GM21529 (cell line): ENCODE measurements around the gene SLIRP.
"Not testable (repeated sequence)": the region's sequence is repeated elsewhere in the genome, so short reads cannot be mapped to it uniquely, and the experiment has no call there.

Source experiments
- ATAC-seq: cut with Tn5 transposase; IDR thresholded peaks from one replicate; pipeline ENCODE4 v1.9.1; 2021; ENCODE audit not compliant: unreplicated experiment

Gene SLIRP

DNA sequence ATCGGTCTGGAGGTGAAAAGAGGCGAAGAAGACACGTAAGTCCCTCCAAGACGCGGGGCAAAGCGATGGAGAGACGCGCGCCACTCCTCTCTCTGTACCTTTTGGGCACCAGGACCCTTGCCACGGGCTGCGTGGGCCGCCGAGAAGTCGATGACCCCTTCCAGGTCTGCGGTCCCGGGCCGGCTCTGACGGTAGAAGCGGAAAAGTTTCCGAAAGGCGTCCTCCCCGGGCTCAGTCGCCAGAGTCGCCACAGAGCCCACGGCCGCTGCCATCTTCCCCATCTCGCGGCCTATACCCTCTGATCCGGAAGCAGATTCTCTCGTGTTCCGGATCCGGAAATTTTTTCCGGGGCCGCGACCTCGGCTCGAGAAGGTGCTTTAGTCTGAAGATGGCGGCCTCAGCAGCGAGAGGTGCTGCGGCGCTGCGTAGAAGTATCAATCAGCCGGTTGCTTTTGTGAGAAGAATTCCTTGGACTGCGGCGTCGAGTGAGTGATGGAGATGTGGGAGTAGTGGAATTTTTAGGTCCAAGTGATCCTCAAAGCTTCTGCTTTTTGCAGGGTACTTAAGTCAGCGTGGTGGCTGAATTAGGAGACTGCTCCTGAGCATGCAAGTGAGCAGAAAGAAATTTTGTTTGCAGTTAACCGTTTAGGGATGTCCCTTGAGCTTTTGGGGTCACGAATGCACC, at the start of gene SLIRP, which contains the start of gene ALKBH1:
TSS of gene SLIRP (plus strand) at position 380 of the 685 bp plus-strand sequence. CDS start at position 389, 9 bp downstream.
TSS of gene ALKBH1 (minus strand) at position 300 of the 685 bp plus-strand sequence. CDS start at position 281, 19 bp downstream.
- peak; percentile 96 for ATAC-seq

DNA sequence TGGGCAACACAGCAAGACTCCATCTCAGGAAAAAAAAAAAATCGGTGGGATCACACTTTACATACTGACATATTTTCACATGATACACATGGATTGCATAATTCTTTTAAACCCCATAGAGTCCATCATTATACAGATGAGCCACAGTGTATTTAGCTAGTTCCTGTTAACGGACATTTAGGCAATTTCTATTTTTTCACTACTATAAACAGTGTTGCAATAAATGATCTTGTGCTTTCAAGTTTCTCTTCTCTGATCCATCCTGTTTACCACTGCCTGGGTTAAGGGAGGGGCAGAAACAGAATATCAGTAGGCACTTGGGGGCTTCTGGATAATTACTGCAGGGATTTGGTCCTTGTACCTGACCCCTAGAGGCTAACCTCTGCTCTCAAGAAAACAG, 48.1 kb upstream of the SLIRP start:
- ATAC-seq, result no peak

DNA sequence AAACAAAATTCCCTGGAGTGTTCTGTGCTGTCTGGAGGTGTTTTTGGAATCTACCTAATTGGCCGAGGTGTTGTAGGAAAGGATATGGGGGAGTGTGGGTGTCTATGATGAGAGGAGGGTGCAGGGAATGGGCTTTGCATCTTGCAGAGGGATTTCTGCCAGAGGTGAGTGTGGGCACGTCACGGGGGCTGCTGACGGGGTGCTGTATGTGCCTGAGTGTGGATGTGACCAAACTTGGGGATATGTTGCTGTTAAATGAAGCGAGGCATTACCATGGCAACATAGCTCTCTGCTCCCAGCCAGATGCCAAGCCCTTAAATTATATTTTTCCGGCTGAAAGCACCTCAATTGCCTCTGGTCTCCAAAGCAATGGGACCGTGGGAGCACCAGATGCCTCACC, 47.1 kb upstream of the SLIRP start:
- no peak for ATAC-seq

DNA sequence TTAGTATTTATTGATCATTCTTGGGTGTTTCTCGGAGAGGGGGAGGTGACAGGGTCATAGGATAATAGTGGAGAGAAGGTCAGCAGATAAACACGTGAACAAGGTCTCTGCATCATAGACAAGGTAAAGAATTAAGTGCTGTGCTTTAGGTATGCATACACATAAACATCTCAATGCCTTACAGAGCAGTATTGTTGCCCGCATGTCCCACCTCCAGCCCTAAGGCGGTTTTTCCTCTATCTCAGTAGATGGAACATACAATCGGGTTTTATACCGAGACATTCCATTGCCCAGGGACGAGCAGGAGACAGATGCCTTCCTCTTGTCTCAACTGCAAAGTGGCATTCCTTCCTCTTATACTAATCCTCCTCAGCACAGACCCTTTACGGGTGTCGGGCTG, 46.3 kb upstream of the SLIRP start:
- not testable (repeated sequence) for ATAC-seq

DNA sequence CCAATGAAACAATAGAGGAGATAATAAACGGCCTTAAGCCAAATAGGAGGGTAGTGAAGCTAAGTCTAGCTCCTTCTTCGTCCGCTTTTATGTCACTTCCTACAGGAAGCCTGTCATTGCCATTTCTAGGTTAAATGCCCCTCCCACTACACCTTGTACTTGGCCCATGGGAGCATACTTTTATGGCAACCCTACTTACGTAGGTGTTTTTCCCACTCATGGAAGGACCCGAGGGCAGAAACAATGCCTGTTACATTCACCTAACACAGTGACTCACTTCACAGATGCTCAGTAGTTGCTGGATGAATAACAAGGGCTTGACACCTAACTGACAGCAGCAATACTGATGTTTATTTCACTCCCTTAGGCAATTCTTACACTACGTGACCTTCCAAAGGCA, 44.6 kb upstream of the SLIRP start:
- ATAC-seq, result no peak

DNA sequence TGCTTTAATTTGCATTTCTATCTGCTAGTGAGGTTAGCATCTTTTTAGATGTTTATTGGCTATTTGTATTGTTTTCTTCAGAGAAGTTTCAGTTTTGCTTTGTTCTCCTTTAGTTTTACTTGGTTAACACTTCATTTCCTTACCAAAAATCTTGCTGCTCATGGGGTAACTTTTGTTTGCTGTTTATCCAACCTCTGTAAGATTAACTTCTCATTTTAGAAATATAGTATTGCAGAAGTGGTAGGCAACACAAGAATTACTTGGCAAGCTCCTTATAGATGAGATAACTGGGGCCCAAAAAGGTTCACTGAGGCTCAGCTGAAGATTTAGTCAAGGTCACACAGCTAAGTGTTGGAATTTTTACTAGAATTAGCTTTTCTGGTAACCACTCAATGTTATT, 40.6 kb upstream of the SLIRP start:
- no peak for ATAC-seq

DNA sequence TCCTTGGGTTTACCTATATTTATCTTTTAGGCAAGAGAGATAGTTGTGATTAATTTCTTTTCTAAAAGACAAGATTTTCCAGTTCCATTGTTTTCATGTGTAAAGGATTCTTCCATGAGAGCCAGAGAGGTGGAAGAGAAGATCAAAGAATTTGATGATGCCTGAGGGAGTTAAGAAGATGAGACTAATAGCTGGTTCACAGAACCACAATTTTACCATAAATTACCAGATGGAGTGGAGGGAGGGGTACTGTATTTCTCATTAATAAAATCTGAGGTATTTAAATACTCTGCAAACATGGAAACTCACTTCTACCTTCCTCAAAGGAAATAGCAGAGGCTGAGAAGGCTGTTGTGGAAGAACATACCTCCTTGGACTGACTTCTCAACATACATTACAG, 34.7 kb upstream of the SLIRP start:
- ATAC-seq, result no peak

DNA sequence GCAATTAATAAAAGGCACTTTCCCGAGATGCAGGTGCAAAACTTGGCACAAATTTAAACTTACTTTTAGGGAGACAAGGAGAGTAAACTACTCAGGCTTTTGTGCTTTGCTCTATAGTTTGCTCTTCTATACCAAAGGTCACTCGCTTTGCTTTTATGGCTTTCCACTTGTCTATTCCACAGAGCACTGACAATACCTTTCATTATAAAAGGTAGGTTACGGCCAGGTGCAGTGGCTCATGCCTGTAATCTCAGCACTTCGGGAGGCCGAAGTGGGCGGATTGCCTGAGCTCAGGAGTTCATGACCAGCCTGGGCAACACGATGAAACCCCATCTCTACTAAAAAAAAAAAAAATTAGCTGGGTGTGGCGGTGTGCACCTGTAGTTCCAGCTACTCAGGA, 33.0 kb upstream of the SLIRP start:
- ATAC-seq, result no peak

DNA sequence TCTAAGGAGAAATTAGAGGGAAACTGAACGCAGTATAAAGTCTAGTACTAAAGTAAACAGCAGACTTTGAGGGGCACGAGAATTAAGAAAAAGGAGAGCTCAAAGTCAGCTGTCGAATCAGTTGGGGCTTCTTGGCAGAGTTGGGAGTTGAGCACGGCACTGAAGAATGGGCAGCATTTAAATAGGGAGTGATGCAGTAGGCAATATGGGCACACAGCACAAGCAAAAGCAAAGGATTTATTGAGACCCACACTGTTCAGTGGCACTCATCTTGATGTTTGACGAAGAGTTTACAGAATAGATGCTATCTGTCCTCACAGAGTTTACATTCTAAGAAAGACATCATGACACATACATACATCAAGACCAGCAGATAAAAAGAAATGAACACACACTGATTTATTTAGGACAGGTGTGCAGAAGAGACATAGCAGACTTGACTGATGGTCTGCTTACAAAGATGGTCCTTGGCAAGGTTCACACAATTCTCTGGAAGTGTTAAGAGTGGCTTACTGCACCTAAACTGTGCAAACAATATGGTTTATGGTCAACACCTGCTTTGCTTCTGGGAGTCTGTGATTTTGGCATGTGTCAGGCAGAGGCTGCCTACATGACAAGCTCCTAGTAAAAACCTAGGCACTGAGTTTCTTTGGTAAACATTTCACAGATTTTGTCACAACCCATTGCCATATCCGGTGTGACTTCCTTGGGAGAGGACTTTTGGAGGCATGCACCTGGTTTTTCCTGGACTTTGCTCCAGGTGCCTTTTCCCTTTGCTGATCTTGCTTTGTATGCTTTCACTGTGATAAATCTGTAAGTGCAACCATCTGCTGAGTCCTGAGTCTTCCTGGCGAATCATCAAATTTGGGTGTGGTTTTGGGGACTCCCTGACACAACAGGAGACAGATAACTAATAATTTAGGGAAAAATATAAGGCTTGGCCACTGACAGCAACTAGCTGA, 26.4 kb upstream of the SLIRP start:
- no peak for ATAC-seq

DNA sequence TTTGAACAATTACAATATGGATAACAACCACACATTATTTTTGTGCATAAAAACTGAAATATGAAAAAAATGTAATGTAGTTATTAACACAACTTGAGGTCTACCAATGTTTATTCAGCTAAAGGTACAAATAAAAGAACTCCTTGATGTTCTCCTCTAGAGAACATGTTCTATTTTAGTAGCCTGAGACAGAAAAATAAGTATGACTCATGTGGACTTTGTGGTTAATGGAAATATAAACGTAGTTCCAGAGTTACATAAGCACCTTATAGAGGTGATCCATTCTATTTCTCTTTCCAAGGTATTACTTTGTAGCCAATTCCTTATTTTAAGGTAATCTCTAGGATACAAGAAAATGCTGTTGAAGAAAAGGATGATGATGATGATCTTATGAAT, 25.7 kb upstream of the SLIRP start:
- ATAC-seq, result no peak

DNA sequence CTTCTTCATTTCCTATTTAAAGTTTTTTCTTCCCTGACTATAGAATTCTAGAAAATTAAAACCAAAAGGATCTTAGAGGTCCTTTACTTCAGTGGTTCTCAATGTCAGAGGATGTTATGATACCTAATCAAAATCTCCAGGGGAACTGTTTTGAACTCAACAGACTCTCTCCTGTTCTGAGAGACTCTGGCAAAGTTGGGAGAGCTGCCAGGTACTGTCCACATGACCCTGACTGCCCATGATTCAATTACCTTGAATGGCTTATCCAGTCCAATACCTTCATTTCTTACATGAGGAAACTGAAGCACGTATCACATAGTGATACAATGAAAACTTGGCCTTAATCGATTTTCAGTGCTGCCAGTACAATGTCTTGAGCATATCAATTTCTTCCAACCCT, 16.6 kb upstream of the SLIRP start:
- ATAC-seq, result no peak

DNA sequence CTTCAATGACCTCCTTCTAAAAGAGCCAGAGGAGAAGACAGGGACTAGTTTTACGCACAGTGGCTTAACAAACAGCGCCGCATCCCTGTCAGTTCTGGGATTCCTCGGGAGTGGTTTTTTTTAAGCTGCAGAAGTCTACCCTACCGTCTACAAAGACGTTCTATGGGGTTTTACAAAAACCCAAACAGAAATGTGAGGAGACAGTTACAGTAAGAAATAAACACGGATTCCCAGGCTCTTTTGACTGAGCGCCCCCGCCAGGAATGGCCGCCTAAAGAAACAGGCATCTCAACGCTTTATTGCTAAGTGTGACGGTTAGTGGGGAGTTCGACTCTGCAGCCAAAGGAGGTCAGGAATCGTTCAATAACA, 564 bp upstream of the SLIRP start:
- peak; percentile 23 for ATAC-seq

DNA sequence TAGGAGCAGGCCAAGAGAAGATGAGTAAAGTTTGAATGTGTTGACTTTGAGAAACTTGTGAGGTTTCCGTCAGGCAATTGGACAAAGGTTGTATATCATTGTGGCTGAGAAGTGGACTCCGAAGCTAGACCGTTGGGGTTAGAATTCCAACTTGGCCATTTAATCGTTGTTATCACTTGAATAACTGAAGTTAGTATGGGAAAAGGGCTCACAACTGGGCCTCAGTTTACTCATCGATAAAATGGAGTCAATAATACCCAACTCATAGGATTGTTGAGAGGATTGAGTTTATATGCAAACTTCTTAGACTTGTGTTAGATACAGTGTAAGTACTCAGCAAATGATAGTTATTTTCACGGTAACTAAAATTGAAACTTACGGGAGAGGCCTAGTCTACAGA, 846 bp downstream of the SLIRP start:
- no peak for ATAC-seq

DNA sequence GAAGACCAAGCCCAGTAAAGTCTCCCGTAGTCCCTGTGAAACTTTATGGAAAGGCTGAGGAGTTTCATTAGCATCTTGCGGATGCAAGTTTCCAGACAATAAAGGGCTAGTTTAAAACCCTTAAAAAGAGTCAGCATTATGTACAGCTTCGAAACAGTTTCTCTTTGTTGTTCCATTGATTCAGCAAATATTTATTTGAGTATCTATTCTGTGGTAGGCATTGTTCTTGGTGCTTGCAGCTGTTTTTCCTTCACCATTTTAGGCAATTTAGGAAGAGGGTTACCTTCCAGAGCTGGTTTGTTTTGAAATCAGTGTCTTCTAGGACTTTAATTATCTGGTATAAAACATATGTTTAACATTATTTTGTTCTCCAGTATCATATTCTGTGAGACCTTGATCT, 1.5 kb downstream of the SLIRP start:
- no peak for ATAC-seq

DNA sequence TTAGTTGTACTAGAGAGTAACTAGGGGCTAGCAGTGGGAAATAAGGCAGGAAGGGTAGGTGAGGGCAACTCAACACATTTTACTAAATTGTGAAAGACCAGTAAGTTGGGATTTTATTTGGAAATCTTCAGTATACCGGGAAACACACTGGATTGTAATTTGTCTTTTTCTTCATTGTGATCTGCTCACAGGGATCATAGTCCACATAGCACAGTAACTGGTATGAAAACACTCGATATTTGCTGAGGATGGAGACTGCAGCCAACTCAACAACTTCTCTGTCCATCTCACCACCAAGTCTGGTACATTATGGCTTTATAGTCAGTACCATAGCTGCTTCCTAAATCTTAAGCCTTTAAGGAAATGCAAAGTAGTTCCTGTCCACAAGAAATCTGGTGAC, 2.5 kb downstream of the SLIRP start:
- ATAC-seq, result no peak

DNA sequence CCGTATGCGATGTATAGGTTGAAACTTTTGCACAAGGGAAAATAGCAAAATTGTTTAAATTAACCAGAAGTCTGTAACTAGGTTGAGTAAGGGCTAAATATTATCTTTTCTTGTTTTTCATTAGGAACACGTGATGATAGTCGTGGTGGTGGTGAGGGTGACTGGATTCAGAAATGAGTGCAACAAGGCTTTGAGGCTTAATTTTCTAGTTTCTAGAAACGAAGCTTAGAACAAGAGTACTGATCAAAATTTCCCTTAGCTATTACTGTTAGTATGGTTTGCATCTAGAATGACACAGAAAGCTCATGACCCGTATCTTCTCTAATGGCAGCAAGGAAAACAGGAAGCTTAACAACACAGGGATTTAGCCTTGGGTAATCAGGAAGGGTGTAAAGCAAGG, 7.0 kb downstream of the SLIRP start:
- peak; percentile 49 for ATAC-seq

DNA sequence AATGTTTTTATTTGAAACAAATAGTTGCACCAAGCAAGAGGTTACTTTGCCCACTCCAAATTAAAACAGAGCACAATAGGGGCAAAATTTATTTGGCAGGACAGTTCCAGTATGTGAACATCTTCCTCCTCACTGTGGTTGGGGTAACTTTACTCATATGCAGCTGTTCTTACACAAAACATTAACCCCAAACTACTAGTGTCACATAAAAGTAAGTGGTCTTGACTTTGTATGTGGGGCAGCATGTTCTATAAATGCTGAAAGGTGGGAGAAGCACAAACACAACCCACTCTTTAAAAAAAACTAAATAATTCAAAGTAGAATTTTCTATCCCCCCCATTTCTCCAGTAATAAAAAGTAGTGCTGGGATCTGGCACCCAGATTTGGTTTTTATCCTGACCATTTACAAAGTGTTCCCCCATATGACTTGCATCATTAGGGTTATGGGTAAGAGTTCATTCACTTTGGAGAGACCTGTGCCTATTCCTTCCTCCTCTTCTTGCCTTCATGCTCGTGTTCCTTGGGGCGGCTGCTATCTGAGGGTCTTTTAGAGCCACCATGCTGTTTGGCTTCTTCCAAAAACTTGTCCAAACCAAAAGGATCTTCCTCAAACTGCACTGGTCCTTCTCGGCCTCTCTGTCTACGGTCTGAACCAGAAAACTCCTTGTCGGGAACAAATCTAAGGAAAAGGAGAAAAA, 9.9 kb downstream of the SLIRP start:
- no peak for ATAC-seq

DNA sequence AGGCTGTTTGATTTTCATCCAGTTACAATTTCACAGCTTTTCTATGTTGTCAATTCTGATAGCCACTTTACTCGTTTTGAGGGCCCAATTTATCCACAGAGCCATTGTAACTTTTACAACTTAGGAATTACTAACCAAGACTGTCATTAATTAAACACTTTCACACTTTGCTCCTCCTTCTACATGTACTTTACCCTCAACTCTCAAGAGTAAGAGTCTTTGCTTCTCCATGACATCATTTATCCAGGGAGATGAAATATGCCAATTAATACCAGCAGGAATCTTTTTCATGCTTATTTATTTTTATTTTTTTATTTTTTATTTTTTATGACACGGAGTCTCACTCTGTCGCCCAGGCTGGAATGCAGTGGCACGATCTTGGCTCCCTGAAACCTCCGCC, 13.5 kb downstream of the SLIRP start:
- ATAC-seq, result no peak

DNA sequence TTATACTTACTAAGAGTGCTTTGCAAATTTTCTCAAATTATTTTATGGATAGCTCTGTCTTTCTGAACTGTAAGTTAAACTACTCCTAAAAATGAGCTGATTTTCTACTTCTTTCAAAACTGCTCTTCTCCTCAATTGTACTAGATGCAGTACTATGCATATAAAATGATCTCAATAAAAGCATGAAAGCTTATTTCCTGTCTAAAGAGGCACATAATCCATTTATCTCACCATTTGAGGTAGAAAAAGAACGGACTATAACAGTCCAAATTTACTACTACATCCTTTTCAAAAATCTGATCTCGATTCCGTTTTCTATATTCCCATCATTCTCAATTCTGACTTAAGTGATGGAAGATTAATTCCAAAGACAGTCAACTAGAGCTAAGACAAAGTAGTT, 14.4 kb downstream of the SLIRP start:
- no peak for ATAC-seq

DNA sequence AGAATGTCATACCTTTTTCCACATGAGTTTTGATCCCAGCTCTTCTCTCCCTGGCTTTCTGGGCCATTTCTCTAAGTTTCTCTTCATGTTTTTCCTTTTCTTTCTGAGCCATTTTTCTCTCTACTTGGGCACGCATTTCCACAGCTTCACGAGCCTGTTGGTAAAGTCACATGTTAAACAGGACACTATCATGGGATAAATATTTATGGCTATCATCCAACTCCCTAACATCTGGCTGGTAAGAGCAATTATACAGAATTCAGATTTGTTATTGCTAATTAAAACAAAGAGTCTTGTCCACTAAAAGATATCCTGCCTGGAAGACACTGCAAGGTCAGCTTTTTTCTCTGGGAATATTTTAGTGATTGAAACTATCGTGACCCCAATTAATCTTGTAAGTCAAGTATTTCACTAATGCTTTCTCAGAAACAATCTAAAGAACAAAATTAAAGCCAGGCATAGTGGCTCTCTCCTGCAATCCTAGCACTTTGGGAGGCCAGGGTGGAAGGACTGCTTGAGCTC, 23.1 kb downstream of the SLIRP start:
- no peak for ATAC-seq

DNA sequence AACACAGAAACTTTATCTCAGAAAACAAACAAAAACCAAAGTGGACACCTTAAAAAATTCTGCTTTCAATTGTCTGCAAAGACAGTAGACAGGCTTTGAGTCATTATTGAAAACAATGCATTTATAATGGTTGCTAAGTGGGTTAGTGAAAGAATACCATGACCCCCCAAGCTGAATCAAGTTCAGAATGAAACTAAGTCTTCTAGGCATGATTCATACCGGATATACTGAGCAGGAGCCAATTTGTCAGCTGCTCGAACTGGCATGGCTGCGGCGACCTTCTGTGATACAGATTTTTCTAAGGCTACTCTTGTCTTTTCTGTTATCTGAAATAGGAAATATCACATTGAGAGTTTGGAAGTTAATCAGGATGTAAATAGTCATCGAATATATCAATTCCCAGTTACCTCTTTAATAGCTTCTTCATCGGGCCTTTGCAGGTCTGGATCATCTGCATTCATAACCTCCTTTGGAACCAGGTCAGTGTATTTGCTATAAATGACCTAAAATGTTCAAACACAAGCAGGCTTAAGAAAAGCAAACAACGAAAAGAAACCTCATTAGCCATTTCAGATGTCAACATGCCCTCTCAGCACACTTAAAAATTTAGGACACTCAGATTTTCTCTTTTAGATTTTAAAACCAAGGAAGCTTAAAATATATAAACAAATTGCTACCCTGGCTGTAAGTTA, 30.8 kb downstream of the SLIRP start:
- peak; percentile 86 for ATAC-seq
